ENCODE data around the gene IFNL2.

Gene IFNL2

GRCh38 chr19:39252458-39252857 is 15.7 kb upstream of the IFNL2 start:
- Histone ChIP-seq H3K79me1 (ENCODE audit: low read depth, low read length) (no peaks in the 10 kb centered on the region), H3K9me3 (replicated peaks in 1 of 2; ENCODE audit: control insufficient read depth in 2 of 2, insufficient read depth in 1 of 2, low read depth in 1 of 2, low read length in 2 of 2) (peaks cover 0 to 7% of the 10 kb centered on the region in 2 donors), H2BK120ac (ENCODE audit: low read depth, low read length) (no peak overlapping the region), H3K4ac (ENCODE audit: low read length) (no peak overlapping the region), H3K4me2 (ENCODE audit: insufficient read depth, low read length, poor library complexity, severe bottlenecking) (no peak overlapping the region), H3K23ac (ENCODE audit: low read depth, low read length, poor library complexity) (no peak overlapping the region), H3K36me3 (replicated peaks in 1 of 2; ENCODE audit: control insufficient read depth in 2 of 2, insufficient read depth in 2 of 2, low read length in 2 of 2) (no peaks in the 10 kb centered on the region), H4K8ac (ENCODE audit: low read depth, low read length) (no peak overlapping the region), H3K4me3 (ENCODE audit: low read length in 2 of 2) (no peak overlapping the region), H2BK12ac (ENCODE audit: low read length) (no peak overlapping the region), H2AFZ (ENCODE audit: low read length) (no peak overlapping the region), H2BK5ac (ENCODE audit: low read length) (no peak overlapping the region), H3K4me1 (ENCODE audit: control insufficient read depth in 2 of 2, insufficient read depth in 1 of 2, low read depth in 1 of 2, low read length in 2 of 2) (no peaks in the 10 kb centered on the region), H2BK15ac (ENCODE audit: low read length) (no peak overlapping the region), H3K18ac (ENCODE audit: low read length) (no peak overlapping the region), H3K14ac (ENCODE audit: low read length) (no peak overlapping the region), H3K27me3 (ENCODE audit: control insufficient read depth in 3 of 3, insufficient read depth in 3 of 3, low read depth in 1 of 3, low read length in 3 of 3) (peaks cover 14 to 70% (median 32%) of the 10 kb centered on the region in 3 experiments), H4K91ac (ENCODE audit: low read depth, low read length, poor library complexity) (no peak overlapping the region), H3K9ac (ENCODE audit: low read depth, low read length, poor library complexity) (no peak overlapping the region), H2AK5ac (ENCODE audit: low read depth, low read length) (no peak overlapping the region), H3K27ac (replicated peaks; ENCODE audit: low read length) (no peak overlapping the region)
- WGBS, 2 donors (ENCODE audit: extremely low coverage in 2 of 2, insufficient read length in 2 of 2, insufficient replicate concordance in 1 of 2), result no CpG with 5 or more reads among the region's 3 CpGs
- no peak for DNase-seq (ENCODE audit: low spot score)

- no peak overlapping the region for H4K91ac ChIP-seq (ENCODE audit: low read depth, low read length, poor library complexity)
- H3K4me3 ChIP-seq (ENCODE audit: low read length in 2 of 2), result no peak overlapping the region
- H3K14ac ChIP-seq (ENCODE audit: low read length), result no peak overlapping the region
- peaks cover 3 to 59% (median 21%) of the 10 kb centered on the region in 3 experiments for H3K27me3 ChIP-seq (ENCODE audit: control insufficient read depth in 3 of 3, insufficient read depth in 3 of 3, low read depth in 1 of 3, low read length in 3 of 3)
- no peak for DNase-seq (ENCODE audit: low spot score)
- no peak overlapping the region for H2BK120ac ChIP-seq (ENCODE audit: low read depth, low read length)
- no peak overlapping the region for H2BK12ac ChIP-seq (ENCODE audit: low read length)
- no peaks in the 10 kb centered on the region for H3K36me3 ChIP-seq (replicated peaks in 1 of 2; ENCODE audit: control insufficient read depth in 2 of 2, insufficient read depth in 2 of 2, low read length in 2 of 2)
- WGBS, 2 donors (ENCODE audit: extremely low coverage in 2 of 2, insufficient read length in 2 of 2, insufficient replicate concordance in 1 of 2), result no CpG with 5 or more reads among the region's 8 CpGs
- peaks cover 0 to 5% of the 10 kb centered on the region in 2 donors for H3K4me1 ChIP-seq (ENCODE audit: control insufficient read depth in 2 of 2, insufficient read depth in 1 of 2, low read depth in 1 of 2, low read length in 2 of 2)
- no peak overlapping the region for H2AK5ac ChIP-seq (ENCODE audit: low read depth, low read length)
- no peak overlapping the region for H3K23ac ChIP-seq (ENCODE audit: low read depth, low read length, poor library complexity)
- H3K4ac ChIP-seq (ENCODE audit: low read length), result no peak overlapping the region
- H3K9ac ChIP-seq (ENCODE audit: low read depth, low read length, poor library complexity), result no peak overlapping the region
- no peak overlapping the region for H3K18ac ChIP-seq (ENCODE audit: low read length)
- no peak overlapping the region for H4K8ac ChIP-seq (ENCODE audit: low read depth, low read length)
- no peak overlapping the region for H3K4me2 ChIP-seq (ENCODE audit: insufficient read depth, low read length, poor library complexity, severe bottlenecking)
- no peaks in the 10 kb centered on the region for H3K79me1 ChIP-seq (ENCODE audit: low read depth, low read length)
- H2BK15ac ChIP-seq (ENCODE audit: low read length), result no peak overlapping the region
- H3K27ac ChIP-seq (replicated peaks; ENCODE audit: low read length), result no peak overlapping the region
- no peak overlapping the region for H2BK5ac ChIP-seq (ENCODE audit: low read length)
- peaks cover 0 to 2% of the 10 kb centered on the region in 2 donors for H3K9me3 ChIP-seq (replicated peaks in 1 of 2; ENCODE audit: control insufficient read depth in 2 of 2, insufficient read depth in 1 of 2, low read depth in 1 of 2, low read length in 2 of 2)
- H2AFZ ChIP-seq (ENCODE audit: low read length), result no peak overlapping the region
Measured at GRCh38 chr19:39253374-39254149, 14.6 kb upstream of the IFNL2 start.

GRCh38 chr19:39254531-39255345 is 13.5 kb upstream of the IFNL2 start:
- no peak overlapping the region for H3K4me2 ChIP-seq (ENCODE audit: insufficient read depth, low read length, poor library complexity, severe bottlenecking)
- no peak for DNase-seq (ENCODE audit: low spot score)
- H2BK5ac ChIP-seq (ENCODE audit: low read length), result no peak overlapping the region
- no peak overlapping the region for H2BK120ac ChIP-seq (ENCODE audit: low read depth, low read length)
- no peak overlapping the region for H2AFZ ChIP-seq (ENCODE audit: low read length)
- no peak overlapping the region for H4K8ac ChIP-seq (ENCODE audit: low read depth, low read length)
- H2AK5ac ChIP-seq (ENCODE audit: low read depth, low read length), result no peak overlapping the region
- no peak overlapping the region for H2BK12ac ChIP-seq (ENCODE audit: low read length)
- peak overlapping the region; percentile 2 for H3K23ac ChIP-seq (ENCODE audit: low read depth, low read length, poor library complexity)
- no peaks in the 10 kb centered on the region for H3K36me3 ChIP-seq (replicated peaks in 1 of 2; ENCODE audit: control insufficient read depth in 2 of 2, insufficient read depth in 2 of 2, low read length in 2 of 2)
- H2BK15ac ChIP-seq (ENCODE audit: low read length), result no peak overlapping the region
- H3K4ac ChIP-seq (ENCODE audit: low read length), result no peak overlapping the region
- H3K14ac ChIP-seq (ENCODE audit: low read length), result no peak overlapping the region
- H3K27ac ChIP-seq (replicated peaks; ENCODE audit: low read length), result no peak overlapping the region
- H3K9me3 ChIP-seq (replicated peaks in 1 of 2; ENCODE audit: control insufficient read depth in 2 of 2, insufficient read depth in 1 of 2, low read depth in 1 of 2, low read length in 2 of 2), result no peaks in the 10 kb centered on the region
- peaks cover 0 to 48% (median 9%) of the 10 kb centered on the region in 3 experiments for H3K27me3 ChIP-seq (ENCODE audit: control insufficient read depth in 3 of 3, insufficient read depth in 3 of 3, low read depth in 1 of 3, low read length in 3 of 3)
- H3K18ac ChIP-seq (ENCODE audit: low read length), result no peak overlapping the region
- H3K79me1 ChIP-seq (ENCODE audit: low read depth, low read length), result no peaks in the 10 kb centered on the region
- H3K9ac ChIP-seq (ENCODE audit: low read depth, low read length, poor library complexity), result no peak overlapping the region
- H3K4me1 ChIP-seq (ENCODE audit: control insufficient read depth in 2 of 2, insufficient read depth in 1 of 2, low read depth in 1 of 2, low read length in 2 of 2), result peaks cover 0 to 6% of the 10 kb centered on the region in 2 donors
- no CpG with 5 or more reads among the region's 29 CpGs for WGBS, 2 donors (ENCODE audit: extremely low coverage in 2 of 2, insufficient read length in 2 of 2, insufficient replicate concordance in 1 of 2)
- H4K91ac ChIP-seq (ENCODE audit: low read depth, low read length, poor library complexity), result no peak overlapping the region
- H3K4me3 ChIP-seq (ENCODE audit: low read length in 2 of 2), result no peak overlapping the region

DNA sequence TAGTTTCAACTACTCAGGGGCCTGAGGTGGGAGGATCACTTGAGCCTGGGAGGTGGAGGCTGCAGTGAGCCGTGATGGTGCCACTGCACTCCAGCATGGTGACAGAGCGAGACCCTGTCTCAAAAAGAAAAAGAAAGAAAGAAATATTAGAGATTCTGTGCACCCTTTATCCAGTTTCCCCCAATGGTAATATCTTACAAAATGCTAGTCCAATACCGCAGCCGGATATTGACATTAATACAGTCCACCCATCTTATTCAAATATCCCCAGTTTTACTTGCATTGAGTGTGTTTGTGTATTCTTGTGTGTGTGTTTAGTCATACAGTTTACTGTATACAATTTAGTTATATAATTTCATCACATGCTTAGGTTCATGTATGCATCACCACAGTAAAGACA is 11.0 kb upstream of the IFNL2 start:
- Histone ChIP-seq H2AK5ac (ENCODE audit: low read depth, low read length) (no peak overlapping the region), H4K91ac (ENCODE audit: low read depth, low read length, poor library complexity) (no peak overlapping the region), H2BK5ac (ENCODE audit: low read length) (no peak overlapping the region), H3K18ac (ENCODE audit: low read length) (no peak overlapping the region), H3K4me3 (ENCODE audit: low read length in 2 of 2) (no peak overlapping the region), H3K9ac (ENCODE audit: low read depth, low read length, poor library complexity) (no peak overlapping the region), H3K27ac (replicated peaks; ENCODE audit: low read length) (no peak overlapping the region), H3K36me3 (replicated peaks in 1 of 2; ENCODE audit: control insufficient read depth in 2 of 2, insufficient read depth in 2 of 2, low read length in 2 of 2) (no peaks in the 10 kb centered on the region), H2BK120ac (ENCODE audit: low read depth, low read length) (no peak overlapping the region), H3K9me3 (replicated peaks in 1 of 2; ENCODE audit: control insufficient read depth in 2 of 2, insufficient read depth in 1 of 2, low read depth in 1 of 2, low read length in 2 of 2) (no peaks in the 10 kb centered on the region), H3K79me1 (ENCODE audit: low read depth, low read length) (no peaks in the 10 kb centered on the region), H3K4ac (ENCODE audit: low read length) (no peak overlapping the region), H2AFZ (ENCODE audit: low read length) (no peak overlapping the region), H3K27me3 (ENCODE audit: control insufficient read depth in 3 of 3, insufficient read depth in 3 of 3, low read depth in 1 of 3, low read length in 3 of 3) (peaks cover 0 to 44% (median 4%) of the 10 kb centered on the region in 3 experiments), H3K4me2 (ENCODE audit: insufficient read depth, low read length, poor library complexity, severe bottlenecking) (no peak overlapping the region), H3K23ac (ENCODE audit: low read depth, low read length, poor library complexity) (no peak overlapping the region), H4K8ac (ENCODE audit: low read depth, low read length) (no peak overlapping the region), H3K4me1 (ENCODE audit: control insufficient read depth in 2 of 2, insufficient read depth in 1 of 2, low read depth in 1 of 2, low read length in 2 of 2) (peaks cover 0 to 6% of the 10 kb centered on the region in 2 donors), H2BK12ac (ENCODE audit: low read length) (no peak overlapping the region), H2BK15ac (ENCODE audit: low read length) (no peak overlapping the region), H3K14ac (ENCODE audit: low read length) (no peak overlapping the region)
- no CpG with 5 or more reads among the region's 4 CpGs for WGBS, 2 donors (ENCODE audit: extremely low coverage in 2 of 2, insufficient read length in 2 of 2, insufficient replicate concordance in 1 of 2)
- DNase-seq (ENCODE audit: low spot score), result no peak
